HG03097 (cell line): ENCODE data around the gene FAM89B.

Experiments
- ATAC-seq: cut with Tn5 transposase; IDR thresholded peaks from one replicate; pipeline ENCODE4 v1.9.1; 2021; ENCODE audit not compliant: unreplicated experiment, low FRiP score

Gene FAM89B

GRCh38 chr11:65586676-65587075 lies 14.3 kb downstream of the FAM89B start:
- no peak for ATAC-seq

GRCh38 chr11:65588199-65589054 lies 16.1 kb downstream of the FAM89B start:
- peak; percentile 67 for ATAC-seq

- no peak for ATAC-seq
Observed at GRCh38 chr11:65589444-65590239, 17.3 kb downstream of the FAM89B start.

DNA sequence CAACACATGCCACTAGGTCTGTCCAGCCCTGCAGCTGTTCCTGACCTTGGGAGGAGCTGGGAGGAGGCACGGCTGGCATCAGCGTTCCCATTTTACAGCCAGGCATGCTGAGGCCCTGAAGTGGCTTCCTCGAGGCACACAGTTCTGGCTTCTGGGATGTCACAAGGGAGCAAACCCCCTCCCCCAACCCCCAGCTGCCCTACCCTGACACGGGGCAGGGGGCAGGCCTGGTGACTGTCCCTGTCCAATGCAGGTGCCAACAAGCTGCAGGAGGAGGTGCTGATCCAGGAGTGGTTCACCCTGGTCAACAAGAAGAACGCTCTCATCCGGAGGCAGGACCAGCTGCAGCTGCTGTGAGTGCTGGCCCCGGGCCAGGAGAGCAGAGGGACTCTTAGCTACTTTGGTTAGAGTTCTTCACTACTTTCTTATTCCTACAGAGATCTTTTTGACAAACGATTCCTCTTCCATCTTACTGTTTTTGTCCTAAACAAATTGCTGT lies 18.0 kb downstream of the FAM89B start:
- ATAC-seq: no peak

DNA sequence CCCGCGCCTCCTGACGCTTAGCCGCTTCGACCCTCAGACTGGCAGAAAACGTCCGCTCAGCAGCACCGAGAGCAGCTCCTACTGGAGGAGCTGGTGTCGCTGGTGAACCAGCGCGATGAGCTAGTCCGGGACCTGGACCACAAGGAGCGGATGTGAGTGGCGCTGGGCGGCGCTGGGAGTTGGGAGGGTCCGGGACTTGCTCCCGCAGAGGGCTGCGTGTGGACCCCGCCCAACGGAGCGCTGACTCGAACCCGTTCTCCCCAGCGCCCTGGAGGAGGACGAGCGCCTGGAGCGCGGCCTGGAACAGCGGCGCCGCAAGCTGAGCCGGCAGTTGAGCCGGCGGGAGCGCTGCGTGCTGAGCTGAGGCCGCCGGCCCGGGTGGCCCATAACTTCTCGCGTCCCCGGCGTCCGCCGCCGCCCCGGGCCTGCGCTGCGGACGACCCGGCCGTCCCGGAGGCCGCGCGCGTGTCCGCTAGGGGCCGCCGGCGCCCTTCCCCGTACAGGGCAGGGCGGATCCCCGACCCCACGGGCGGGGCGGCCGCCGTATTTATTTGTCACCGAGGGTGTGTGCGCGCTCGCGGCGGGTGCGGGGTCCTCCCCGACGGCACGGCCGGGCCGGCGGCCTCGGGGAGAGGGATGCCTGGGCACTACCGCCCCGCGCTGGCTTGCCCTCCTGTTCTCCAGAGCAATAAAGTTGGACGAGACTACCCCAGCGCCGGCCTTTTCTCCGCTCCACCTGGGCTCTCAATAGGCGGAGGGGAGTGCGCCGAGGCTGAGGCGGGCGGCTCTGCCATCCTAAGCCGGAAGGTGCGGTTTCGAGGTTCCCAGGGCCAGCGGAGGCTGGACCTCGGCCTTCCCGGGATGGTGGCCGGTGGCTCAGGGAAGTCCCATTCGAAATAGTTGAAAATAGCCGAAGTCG lies 19.9 kb downstream of the FAM89B start:
- ATAC-seq: no peak

- no peak for ATAC-seq
Observed at GRCh38 chr11:65592858-65593517, 20.6 kb downstream of the FAM89B start.

DNA sequence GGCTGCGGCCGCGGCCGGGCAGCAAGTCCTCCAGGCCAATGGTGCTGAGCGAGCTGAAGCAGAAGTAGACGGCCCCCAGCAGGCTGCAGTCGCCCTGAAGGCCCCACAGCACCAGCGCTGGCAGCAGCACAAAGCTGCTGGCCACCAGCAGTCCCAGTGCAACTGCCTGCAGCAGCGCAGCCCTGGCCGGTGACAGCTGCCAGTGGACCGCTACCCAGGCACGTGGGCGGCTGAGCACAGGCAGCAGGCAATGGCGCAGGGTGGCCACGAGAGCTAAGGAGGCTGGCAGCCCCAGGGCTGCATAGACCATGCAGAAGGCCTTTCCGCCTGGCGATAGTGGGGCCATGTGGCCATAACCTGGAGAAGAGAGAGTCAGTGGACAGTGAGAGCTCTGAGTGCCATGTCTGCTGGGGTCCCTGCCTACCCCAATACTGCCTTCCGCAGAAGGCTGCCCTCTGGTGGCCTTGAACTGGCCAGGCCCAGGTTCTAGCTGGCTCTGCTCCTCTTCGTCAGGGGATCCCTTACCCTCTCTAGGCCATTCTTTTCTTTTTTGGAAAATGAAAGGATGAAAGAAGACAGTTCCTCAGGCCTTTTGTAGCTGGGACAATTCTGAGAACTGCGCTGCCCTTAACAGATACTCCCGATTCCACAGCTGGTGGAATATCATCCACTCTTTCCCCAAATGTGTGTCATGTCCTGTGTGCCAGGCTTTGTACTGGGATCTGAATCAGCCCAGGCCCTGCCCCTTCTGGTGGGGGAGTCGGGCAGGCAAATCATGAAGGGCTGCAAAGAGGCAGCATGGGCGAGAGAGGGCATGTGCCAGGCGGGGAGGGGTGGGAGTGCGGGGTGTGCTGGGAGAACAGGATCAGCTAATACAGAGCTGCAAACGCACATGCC lies 21.4 kb downstream of the FAM89B start:
- no peak for ATAC-seq

DNA sequence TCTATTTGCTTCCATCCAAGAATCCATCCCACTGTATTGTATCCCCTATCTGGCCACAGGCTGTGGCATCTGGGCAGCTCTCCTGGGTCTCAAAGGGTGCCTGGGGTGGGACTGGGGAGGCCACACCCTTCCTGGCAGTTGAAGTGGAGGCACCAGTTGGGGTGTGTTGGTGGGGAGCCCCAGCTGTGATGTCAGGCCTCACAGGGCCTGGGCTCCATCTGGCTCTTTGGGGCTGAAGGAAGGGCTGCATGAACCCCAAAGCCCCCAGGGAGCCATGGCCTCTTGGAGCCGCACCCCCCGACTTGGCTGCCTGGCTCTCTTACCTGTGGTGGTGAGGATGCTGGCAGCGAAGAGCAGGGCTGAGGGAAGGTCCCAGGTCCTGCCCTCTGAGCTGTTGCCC lies 22.8 kb downstream of the FAM89B start:
- ATAC-seq: no peak

DNA sequence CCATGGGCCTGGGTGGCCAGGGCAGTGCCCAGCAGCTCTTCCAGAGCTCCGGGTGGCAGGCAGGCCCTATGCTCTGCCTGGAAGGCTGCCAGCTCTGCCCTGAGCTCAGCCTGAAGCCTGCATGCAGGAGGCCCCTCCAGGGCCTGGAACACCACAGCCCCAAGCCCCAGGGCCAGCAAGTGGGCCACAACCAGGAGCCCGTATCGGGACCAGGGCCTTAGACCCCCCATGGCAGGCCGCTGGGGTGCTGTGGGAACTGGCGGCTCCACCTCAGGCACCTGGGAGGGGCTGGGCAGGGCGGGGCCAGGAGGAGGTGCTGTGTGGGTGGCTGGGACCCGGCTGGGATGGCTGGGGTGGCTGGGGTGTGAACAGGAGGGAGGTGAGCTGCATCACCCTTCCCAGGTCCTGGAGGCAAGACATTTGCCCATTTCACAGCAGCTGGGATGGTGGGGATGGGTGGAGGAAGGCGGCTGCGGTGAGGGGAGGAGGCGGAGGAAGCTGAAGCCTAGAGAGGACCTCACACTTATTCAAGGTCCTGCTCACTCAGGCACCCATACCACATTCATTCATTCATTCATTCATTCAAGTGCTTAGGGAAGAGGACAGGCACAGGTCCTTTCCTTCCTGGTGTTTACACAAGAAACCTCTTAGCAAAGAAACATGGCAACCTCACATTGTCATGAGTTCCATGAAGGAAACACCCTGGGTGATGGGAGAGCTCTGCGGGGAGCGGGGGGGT lies 23.4 kb downstream of the FAM89B start, which contains the start of gene KCNK7:
KCNK7 (minus strand) TSS at position 258 of the 739 bp plus-strand sequence; CDS start at position 230, 28 bp downstream.
- no peak for ATAC-seq

DNA sequence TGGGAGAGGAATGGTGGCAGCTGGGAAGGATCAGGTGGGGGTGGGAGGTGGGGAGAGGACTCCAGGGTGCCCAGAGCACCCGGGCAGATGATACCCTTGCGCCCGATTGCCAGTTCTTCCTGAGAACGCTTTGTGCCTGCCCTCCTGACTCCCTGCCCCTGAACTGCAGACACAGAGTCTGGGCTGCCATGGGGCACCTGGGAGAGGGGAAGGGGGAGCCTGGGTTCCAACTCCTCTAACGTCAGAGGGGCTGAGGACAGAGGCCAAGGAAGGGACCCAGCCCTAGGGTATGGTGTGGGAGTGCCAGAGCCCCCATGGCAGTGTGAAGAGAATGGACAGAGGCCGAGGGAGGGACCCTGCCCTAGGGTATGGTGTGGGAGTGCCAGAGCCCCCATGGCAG lies 24.2 kb downstream of the FAM89B start:
- ATAC-seq: no peak

- ATAC-seq: no peak
Observed at GRCh38 chr11:65598258-65598699, 25.9 kb downstream of the FAM89B start.

DNA sequence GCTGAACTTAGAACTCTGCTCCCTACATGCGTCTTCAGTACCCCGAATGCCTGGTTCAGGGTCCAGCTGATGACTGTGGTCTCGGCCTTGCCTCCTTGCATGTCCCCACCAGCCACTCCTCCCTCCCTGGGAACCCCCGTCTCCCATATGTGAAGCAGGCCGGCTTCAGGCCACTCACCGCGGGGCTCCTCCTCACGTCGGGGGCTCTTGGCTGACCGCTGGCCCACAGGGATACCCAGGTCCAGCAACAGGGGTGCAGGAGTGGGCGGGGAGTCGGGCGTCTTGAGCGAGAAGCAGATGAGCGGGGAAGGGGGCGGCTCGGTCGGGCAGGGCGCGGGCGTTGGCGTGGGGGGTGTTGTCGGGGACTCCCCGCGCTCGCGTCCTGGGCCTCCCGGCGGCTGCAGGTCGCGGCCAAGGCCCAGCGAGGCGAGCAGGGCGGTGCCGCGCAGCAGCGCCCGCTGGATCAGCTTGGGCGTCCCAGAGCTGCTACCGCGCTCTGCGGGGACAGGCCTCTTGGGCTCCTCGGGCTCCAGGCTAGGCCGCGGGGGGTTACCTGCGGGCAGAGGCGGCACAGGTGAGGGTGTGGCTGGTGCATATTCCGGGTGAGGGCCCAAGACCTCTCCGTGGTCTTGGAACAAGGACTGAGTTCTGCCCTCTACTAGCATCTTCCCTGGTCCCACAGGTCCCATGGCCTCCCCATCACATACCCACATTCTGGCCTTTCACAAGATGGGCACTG lies 27.0 kb downstream of the FAM89B start:
- ATAC-seq: no peak

DNA sequence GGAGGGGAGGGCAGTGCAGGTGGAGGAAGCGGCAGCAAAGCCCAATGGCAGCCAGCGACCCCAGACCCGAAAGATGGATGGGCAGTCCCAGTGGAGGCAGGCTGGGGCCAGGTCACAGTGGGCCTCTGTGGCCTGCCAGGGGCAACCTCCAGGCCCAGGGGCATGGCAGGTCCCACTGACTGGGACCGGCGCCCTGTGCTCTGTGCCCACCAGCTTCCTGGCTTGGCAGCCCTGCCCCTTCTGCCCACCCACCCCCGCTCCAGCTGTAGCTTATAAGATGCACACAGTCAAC lies 27.6 kb downstream of the FAM89B start:
- no peak for ATAC-seq

GRCh38 chr11:65604258-65604657 lies 31.9 kb downstream of the FAM89B start:
- no peak for ATAC-seq

GRCh38 chr11:65606876-65607613 lies 34.7 kb downstream of the FAM89B start:
- no peak for ATAC-seq

DNA sequence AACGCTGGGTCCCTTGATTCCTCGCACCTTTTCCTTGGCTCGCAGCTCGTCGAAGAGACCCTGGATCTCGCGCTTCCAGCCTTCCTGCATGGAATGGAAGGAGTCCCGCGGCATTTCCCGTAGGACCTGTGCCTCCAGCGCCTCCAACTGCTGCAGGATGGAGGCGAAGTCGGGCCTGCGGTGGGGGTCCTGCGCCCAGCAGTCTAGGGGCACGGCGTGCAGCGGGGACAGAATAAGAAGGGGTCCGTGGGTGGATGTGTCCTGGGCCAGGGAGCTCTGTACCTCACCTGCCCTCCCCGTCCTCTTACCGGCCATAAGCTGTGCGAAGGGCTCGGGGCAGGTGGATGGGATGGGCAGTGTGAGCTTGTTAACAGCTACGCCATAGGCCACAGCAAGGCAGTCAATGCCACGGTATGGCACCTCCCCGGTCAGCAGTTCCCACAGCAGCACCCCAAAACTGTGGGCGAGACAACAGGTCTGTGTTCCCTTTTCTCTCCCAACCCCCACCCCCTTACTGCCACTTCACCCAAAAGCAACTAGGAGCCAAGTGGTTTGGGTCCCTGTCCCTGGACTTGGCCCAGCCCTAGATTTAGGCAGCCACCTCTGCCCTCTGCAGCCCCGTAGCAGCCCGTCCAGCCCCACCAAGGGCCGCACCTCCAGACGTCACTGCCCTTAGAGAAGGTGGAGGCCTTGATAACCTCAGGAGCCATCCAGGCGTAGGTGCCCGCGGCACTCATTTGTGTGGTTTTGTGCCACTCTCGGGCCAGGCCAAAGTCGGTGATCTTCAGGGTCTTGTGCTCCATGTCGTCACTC lies 35.5 kb downstream of the FAM89B start:
- no peak for ATAC-seq
